ENCODE measurements around the gene LCN15.
"Not testable (repeated sequence)": the region's sequence is repeated elsewhere in the genome, so short reads cannot be mapped to it uniquely, and the experiment has no call there.

The LCN15 gene

DNA sequence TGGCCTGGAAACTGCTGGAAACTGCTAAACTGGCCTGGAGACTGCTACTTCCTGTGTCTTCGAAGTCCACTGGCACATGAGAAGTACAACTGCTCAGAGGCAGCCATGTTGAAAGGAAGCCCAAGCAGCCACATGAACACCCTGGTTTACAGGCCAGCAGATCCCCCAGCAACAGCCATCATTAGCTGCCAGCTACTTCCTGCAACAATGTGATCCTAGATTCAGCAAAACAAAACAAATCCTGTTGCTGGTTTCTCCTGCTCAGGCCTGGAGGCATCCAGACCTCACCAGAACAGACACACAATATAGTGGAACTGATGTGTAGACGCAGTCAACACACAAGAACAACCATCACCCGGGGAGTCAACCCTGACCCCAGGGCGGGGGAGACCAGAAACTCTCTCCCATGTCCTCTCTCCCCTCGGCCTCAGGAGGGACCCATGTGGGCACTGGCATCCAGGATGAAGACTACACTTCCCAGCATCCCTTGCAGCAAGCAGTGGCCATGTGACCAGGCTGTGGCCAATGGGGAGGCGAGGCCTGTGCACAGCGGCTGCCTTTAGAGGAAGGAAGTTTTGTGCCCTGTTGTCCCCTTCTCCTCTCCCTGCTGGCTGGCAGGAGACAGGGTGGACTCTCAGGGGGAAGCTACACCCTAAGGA, 9.2 kb upstream of the LCN15 start:
- DNase-seq: no peak

DNA sequence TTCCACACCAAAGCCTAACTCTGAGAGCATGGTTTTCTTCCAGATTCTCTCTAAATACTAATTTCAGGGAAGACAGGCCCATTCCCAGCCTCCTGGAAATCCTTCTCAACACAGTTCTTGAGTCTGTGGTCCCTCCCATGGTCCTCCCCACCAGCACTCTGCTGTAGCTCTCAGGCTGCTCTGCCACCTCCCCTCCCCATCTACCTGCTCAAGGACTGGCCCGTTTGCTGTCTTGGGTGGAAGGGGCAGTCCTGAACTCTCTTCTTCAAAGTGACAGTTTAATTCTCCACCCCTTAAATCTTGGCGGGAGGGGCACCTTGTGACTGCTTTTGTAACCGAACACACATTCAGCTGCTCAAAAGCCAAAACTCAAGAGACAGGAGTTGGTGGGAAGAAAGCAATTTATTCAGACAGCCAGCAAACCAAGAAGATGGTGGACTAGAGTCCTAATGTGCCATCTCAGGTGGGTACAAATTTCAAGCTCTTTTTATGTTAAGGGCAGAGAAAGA, 7.6 kb upstream of the LCN15 start:
- DNase-seq: no peak

DNA sequence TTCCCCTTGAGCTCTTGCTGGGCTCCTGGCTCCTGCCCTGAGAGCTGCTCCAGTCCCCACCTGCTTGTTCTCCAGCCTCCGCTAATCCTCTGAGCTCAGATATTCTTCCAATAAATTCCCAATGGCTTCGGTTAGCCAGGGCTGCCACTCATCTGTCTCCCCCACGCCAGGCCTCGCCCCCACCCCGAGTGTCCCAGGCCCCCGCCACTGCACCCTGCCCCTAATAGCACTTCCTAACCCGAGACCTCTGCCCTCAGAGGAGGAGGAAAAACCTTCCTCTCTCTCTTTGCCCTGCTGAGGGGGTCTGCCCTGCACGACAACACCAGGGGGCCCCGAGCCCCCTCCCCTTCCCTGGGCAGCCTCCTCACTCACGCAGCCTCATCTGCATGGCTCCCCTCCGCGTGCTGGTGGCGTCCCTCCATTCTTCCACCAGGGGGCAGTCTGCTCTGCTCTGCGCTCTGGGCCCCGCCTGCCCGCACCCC, 5.4 kb upstream of the LCN15 start:
- DNase-seq: no peak

DNA sequence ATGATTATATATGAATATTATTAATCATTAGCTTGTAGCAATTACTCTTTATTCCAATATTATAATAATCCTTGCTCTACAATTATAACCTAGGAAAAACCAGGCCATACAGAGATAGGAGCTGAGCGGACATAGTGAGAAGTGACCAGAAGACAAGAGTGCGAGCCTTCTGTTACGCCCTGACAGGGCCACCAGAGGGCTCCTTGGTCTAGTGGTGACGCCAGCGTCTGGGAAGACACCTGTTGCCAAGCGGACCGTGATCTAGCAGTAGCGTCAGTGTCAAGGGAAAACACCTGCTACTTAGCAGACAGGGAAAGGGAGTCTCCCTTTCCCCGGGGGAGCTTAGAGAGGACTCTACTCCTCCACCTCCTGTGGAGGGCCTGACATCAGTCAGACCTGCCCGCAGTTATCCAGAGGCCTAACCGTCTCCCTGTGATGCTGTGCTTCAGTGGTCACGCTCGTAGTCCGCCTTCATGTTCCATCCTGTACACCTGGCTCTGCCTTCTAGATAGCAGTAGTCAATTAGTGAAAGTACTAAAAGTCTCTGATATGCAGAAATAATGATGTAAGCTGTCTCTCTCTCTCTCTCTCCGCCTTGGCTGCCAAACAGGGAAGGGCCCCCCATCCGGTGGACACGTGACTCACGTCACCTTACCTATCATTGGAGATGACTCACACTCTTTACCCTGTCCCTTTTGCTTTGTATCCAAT, 2.2 kb upstream of the LCN15 start:
- DNase-seq: peak; percentile 73

DNA sequence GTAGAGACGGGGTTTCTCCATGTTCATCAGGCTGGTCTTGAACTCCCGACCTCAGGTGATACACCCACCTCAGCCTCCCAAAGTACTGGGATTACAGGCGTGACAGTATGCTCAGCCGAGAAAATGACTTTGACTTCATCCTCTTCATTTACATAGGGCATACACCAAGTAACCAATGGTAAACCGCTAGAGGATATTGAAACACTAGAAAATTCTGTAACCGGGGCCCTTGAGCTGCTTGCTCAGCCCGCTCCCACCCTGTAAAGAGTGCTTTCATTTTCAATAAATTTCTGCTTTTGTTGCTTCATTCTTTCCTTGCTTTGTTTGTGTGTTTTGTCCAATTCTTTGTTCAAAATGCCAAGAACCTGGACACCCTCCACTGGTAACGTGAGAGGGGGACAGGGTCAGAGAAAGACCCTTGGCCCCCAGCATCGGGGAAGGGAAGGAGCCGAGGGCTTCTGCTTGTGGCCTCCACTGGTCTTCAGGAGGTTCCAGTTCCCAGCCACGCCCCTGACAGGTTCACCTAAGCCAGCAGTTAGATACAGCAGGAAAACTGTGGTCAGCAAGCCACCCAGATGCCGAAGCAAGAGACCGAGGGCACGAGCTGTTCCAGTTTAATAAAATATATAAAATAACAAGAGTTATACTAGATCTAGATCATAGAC, 1.6 kb upstream of the LCN15 start:
- not testable (repeated sequence) for DNase-seq

DNA sequence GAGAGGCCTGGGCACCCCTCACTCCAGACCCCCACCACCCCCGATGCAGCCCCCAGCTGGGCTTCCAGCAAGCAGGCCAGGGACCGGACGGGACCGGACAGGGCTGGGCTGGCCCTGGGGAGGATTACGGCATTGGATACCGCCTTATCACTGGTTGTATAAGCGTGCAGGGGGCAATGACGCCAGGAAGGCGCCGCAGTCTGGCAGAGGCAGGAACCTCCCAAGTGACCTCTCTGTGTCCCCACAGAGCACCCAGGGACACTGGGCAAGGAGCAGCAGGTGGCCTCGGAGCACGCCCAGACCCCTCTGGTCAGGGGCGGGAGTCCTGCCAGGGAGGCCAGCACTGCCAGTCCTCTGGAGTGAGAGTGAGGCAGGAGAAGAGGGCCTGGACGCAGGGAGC, 723 bp upstream of the LCN15 start:
- DNase-seq: peak; percentile 34

DNA sequence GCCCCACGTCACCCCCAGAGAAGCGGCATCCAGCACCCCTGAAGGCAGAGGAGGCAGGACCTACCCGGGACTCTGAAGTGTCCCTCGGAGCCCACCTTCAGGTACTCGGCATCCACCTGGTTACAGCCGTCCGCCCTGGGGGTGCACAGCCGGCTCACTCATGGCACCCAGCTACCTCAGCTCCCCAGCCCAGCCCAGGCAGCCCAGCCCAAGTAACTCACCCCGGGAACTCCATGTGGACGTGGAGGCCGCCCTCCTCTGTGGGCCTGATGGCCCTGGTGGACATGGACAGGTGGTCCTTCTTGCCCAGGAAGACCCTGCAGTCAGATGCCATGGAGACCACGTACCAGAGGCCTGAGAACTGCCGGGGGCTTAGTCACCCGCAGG, 676 bp downstream of the LCN15 start:
- no peak for DNase-seq

DNA sequence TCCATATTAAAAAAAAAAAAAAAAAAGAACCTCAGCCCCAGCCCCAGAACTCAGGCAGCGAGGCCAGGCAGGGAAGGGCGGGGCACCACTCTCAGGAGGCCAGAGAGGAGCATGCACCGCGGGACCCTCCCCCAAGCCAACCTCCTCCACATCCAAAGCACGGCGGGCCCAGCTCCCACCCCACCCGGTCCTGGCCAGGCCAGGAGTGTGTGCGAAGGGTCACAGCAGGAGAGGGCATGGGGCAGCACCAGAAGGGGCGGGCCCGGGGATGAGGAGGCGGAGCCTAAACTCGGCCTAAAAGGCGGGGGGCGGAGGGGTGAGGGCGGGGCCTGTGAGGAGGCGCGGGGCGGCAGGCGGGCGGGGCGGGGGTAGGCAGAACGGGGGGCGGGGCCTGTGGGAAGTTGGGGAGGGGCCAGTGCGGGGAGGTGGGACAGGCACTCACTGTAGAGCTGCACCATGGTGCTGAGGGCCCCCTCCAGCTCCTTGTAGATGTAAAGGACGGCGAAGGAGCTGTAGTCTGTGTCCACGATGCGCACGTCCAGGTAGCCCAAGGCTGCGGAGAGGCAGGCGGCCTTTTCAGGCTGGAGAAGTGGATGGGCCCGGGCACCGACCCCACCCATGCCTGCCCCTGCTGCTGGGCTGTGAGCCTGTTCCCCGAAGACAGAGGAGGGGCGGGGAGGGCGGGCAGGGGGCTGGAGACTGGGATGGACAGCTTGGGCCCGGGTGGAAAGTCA, 1.2 kb downstream of the LCN15 start:
- peak; percentile 40 for DNase-seq

DNA sequence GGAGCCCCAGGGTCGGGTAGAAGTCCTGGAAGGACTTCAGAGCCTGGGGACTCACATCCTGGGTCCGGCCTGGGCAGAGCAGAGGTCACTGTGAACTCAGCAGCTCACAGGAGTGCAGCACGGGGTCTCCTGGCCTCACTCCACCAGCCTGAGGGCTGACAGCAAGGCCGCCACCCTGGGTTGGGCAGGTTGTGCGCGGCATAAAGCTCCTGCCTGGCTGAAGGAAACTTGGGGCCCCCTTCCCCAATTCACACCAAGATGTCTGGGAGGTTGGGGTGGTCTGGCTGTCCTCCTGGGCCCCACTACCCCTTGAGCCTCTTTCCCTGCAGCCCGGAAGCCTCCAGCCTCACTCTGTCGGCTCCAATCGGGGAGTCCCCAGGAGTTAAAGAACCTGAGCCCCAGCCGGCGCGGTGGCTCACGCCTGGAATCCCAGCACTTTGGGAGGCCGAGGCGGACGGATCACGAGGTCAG, 2.1 kb downstream of the LCN15 start:
- DNase-seq: no peak

DNA sequence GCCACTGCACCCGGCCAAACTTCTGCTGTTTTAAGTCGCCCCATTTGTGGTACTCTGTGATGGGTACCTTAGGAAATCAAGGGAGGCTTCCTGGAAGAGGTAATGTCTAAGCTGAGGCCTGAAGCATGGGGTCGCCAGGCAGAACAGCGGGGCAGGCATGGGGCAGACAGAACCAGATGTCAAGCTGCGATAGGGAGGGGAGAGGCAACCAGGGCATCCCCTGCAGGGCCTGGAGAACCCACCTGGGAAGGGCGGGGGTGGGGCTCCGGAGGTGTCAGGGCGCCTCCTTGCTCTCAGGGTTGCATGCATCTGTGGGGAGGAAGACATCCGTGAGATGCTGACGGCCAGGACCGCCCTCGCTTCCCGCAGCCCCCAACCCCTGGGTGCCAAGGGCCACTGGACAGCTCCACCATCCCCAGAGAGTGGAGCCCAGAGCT, 2.8 kb downstream of the LCN15 start:
- no peak for DNase-seq

DNA sequence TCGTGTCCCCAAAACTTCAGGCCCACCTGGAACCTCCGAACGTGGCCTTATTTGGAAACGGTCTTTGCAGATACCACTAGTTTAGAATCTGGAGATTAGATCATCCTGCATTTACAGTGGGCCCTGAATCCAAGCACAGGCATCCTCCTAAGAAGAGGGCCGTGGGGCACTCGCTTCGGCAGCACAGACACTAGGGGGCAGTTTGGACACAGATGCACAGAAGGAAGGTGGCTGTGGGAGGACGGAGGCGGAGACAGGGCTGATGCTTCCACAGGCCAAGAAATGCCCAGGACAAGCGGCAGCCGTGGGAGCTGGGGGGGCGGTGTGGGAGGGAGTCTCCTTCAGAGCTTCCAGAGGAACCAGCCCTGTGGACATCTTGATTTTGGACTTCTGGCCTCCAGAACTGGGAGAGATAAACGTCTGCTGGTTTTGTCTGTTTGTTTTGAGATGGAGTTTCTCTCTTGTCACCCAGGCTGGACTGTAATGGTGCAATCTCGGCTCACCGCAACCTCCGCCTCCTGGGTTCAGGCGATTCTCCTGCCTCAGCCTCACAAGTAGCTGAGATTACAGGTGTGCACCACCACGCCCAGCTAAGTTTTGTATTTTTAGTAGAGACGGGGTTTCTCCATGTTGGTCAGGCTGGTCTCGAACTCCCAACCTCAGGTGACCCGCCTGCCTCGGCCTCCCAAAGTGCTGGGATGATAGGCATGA, 3.3 kb downstream of the LCN15 start:
- not testable (repeated sequence) for DNase-seq

DNA sequence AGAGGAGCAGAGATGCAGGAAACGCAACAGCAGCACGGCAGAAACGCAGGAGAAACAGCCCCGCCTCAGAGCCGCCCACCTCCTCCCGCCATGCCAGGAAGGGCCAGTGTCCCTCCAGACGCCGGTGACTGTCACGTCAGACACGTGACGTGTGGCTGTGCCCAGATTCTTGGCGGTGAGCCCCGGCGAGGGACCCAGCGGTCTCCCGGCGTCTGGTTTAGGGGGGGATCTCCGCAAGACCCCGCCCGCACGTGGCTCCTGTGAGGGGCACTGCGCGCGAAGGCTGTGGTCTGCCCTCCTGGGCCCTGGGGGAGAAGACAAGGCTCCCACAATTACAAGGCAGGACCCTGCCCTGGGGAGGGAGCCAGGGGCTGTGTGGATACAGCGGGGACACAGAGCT, 3.9 kb downstream of the LCN15 start:
- DNase-seq: no peak

DNA sequence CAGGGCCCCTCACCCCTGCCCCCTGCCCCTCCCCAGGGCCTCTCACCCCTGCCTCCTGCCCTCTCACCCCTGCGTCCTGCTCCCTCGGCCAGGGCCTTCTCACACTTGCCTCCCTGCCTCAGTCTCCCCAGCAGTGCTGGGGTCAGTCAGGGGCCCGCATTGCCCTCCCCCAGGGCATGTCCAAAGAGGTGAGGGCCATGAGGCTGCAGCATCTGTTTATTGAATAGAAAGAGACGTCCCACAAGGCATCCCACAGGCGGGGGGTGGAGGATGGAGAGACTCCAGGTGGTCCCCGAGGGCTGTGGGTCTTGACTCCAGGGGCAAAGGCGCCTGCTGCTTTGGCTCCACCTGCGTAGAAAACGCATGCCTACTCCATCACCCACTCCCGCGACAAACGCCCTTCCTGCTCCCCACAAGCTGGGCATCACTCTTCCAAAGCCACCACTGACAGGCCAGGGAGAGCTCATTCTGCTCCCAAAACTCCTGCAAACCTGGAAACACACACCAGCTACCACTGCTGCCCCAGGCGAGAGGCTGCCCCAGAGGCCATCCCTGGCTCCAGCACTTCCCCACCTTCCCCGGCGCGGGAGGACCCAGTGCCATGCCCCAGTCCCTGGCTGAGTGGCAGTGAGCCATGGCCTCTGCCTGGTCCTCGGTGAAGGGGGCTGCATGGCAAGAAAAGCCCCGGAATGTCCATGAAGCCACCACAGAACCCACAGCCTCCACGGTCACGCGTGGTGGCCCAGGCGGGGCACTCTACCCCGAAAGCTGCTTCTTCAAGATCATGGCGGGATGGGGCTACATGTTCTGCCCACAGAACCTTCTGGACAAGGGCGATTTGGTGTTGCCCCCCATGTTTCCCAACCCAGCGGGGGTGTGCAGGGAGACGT, 4.6 kb downstream of the LCN15 start:
- DNase-seq: no peak

DNA sequence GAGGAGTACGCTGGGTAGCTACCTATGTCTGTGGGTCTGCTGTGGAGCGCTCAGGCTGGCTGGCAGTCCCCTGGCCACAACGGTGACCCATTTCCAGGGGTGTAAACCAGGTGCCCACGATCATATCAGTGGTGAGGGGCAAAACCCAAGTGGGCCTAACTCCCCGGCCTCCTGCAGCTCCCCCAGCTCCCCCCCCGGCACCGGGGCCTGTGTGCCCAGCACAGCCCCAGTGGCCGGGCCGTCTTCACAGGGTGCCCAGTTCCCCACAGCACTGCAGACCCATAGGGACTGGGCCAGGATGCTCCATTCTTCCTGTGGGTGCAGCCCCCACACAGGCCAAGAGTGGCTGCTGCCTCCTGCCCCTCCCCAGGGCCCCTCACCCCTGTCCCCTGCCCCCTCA, 5.3 kb downstream of the LCN15 start:
- DNase-seq: no peak

DNA sequence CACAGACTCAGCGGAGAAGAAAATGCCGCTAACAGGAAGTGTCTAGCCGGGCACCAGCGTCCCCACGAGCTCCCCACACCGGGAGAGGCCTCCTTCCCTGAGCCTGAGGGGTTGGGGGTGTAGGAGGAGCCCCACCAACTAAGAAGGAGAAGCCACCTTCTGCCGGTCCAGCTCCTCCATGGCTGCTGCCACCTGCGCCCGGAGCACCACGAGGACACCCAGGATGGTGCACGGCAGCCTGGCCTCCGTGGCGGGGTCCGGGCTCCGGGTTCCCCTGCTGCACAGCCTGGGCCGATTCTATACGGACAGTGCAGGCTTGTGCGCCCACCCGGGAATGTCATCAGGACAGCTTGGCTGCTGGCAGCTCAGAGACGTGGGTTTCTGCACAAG, 6.6 kb downstream of the LCN15 start:
- no peak for DNase-seq

DNA sequence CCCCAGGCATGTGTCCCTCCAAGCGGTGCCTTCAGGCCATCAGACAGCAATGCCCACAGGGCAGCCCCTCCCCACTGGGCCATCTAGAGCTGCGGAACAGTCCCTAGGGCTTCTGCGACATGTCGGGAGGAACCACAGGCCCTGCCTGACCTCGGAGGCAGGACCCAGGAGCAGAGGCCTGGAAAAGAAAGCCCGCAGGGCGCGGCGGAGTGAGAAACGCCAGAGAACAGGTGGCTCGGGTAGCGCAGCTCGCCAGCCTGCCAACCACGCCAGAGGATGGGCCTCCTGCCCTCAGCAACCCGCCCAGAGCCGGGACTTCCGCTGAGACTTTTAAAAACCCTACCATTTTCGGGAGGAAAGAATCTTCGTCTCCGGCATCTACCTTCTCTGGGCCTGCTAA, 7.0 kb downstream of the LCN15 start:
- DNase-seq: no peak

DNA sequence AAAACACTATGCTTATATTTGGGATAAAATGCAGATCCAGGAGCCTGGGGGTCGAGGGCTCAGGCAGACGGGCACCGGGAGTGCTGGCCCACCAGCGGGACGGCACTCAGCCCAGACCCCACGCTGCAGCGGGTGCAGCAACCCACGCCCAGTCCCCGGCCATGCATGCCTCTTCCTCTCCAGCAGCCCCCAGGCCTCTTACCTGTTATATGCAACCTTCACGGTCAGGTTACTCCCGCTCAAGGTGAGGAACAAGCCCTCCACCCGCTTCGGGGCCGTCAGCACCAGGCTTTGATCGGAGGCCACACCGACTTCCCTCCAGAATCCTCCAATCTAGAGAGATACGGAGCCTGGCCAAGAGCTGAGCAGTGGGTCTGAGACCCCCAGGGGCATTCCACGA, 7.5 kb downstream of the LCN15 start:
- no peak for DNase-seq

DNA sequence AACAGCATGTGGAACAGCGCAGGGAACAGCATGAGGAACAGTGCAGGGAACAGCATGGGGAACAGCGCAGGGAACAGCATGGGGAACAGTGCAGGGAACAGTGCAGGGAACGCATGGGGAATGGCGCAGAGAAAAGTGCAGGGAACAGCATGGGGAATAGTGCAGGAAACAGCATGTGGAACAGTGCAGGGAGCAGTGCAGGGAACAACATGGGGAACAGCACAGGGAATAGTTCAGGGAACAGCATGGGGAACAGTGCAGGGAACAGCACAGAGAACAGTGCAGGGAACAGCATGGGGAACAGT, 8.2 kb downstream of the LCN15 start:
- no peak for DNase-seq

DNA sequence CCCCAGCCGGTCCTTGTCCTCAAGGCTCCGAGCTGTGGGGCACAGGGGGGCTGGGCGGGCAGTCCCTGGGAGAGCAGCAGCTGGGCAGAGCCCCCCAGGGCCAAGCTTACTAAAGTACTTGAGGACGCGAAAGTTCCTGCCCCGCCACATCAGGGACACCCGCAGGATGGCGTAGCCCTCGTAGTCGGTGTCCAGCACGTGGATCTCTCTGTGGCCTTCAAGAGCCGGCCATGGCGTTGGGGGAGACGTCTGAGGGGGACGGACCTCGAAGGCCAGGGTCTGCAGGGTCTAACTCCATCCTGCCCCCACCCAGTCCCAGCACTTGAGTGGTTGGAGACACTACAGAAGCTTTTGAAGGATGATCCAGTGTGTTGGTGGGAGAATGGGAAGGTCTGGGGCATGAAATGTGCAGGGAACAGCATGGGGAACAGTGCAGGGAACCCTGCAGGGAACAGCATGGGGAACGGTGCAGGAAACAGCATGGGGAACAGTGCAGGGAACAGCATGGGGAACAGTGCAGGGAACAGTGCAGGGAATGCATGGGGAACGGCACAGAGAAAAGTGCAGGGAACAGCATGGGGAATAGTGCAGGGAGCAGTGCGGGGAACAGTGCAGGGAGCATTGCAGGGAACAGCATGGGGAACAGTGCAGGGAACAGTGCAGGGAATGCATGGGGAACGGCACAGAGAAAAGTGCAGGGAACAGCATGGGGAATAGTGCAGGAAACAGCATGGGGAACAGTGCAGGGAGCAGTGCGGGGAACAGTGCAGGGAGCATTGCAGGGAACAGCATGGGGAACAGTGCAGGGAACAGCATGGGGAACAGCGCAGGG, 8.8 kb downstream of the LCN15 start:
- DNase-seq: not testable (repeated sequence)

DNA sequence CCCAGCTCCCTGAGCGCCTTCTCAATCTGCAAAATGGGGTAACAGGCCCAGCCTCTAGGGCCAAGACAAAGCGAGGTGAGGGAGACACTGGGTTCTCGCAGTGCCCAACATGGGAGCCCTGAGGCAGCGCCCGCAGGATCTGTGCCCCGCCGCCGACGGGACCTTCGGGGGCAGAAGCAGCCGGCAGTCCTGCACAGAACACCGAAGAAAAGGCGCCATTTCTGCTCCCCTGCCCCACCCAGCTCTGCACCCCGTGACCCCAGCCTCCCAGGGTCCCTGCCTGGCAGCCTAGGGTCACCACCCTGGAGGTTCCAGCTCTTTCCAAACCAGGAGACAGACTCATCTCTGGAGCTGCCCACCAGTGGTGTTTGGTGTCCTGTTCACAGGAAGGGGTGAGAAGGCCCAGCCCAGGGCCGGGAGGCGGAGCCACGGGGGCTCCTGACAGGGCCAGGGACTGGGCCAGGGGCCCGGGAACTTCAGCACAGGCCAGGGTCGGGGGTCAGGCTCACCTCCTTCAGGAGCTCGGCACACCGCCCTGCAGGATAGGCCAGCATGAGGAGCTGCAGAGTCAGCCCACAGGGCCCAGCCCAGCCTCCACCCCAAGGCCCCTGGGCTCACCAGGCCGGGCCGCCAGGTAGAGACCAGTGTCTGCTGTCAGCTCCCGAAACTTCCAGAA, 9.6 kb downstream of the LCN15 start:
- no peak for DNase-seq
